ENCODE results near the gene AQP10.
"Not testable (repeated sequence)": the region's sequence is repeated elsewhere in the genome, so short reads cannot be mapped to it uniquely, and the experiment has no call there.

AQP10 gene

DNA sequence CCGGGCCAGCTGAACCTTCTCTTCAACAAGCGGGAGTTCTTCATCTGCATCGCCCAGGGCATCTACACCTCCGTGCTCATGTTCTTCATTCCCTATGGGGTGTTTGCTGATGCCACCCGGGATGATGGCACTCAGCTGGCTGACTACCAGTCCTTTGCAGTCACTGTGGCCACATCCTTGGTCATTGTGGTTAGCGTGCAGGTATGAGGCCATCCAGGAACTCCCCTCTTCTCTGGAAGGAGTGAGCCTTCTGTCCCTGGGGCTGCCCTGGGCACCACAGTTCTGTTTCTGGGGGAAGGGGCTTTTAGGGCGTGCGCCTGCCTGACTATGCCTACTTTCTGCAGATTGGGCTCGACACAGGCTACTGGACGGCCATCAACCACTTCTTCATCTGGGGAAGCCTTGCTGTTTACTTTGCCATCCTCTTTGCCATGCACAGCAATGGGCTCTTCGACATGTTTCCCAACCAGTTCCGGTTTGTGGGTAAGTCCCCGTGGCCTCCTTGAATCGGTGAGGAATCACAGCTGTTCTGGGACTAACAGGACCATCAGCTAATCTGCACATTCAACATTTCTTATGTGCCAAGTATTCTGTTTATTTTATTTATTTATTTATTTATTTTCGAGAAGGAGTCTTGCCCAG is 25.5 kb downstream of the AQP10 start:
- FAIRE-seq: no peak

DNA sequence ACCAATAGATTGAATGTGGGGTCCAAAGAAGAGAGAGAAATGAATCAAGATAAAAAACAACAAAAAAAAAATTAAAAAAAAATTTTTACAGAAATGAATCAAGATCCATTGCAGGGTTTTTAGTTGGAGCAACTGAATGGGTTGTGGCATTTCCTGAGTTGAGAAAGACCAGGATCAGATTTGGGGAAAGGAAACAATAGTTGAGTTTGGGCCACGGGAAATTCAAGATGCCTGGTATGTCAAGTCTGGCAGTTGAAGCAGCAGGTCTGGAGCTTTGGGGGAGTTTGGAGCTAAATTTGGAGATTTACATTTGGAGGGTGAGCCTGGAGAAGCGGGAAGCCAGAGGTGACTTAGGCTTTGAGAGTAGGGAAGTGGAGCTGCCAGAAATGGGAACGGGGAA is 27.1 kb downstream of the AQP10 start:
- no peak for FAIRE-seq

DNA sequence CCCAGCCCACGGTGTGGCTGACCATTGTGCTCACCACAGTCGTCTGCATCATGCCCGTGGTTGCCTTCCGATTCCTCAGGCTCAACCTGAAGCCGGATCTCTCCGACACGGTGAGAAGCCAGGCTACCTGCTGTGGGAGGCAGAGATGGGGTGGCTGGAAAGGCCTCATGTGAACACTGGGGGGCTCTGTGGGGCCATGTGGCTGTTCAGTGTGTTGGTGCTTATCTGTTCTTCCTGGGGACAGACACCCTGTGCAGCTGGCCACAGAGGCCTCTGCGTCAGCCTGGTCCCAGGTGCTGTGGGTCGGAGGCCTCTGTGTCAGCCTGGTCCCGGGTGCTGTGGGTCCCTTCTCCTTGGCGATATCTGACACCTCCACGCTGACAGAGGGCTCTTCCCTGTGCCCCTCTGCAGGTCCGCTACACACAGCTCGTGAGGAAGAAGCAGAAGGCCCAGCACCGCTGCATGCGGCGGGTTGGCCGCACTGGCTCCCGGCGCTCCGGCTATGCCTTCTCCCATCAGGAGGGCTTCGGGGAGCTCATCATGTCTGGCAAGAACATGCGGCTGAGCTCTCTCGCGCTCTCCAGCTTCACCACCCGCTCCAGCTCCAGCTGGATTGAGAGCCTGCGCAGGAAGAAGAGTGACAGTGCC is 27.7 kb downstream of the AQP10 start:
- no peak for FAIRE-seq

DNA sequence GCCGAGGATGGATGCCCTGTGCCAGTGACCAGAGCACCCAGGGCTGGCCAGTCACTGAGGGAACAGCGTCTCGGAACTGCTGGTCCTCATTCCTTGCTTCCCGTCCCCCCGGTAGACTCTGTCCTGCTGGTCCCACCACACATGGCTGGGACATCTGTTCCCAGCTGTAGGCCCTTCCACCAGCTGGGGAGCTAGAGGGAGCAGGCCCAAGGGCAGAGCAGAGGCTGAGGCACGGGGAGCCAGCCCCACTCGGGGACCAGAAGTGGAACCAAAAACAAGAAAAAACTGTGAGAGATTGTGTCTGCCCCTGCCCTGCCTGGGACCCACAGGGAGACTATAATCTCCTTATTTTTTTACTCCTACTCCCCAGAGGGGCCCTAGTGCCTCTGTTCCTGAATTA is 28.2 kb downstream of the AQP10 start:
- no peak for FAIRE-seq

DNA sequence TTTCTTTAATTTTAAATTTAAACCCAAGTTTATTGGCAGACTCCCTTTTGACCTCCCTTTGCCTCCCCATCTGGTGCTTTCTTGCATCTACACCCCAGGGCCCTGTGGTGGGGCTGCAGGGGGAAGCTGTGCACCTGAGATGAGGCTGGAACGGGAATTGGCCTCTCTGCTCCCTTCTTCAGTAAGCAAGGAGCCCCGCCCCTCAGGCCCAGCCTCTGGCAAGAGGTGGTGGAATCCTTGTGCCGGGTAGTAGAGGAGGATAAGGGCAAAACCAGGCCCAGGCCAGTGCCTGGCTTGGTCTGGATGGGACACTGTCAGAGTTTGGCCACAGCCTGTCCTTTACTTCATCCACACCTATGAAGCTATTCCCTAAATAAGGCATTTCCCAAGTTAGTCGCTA is 29.5 kb downstream of the AQP10 start:
- FAIRE-seq: no peak

DNA sequence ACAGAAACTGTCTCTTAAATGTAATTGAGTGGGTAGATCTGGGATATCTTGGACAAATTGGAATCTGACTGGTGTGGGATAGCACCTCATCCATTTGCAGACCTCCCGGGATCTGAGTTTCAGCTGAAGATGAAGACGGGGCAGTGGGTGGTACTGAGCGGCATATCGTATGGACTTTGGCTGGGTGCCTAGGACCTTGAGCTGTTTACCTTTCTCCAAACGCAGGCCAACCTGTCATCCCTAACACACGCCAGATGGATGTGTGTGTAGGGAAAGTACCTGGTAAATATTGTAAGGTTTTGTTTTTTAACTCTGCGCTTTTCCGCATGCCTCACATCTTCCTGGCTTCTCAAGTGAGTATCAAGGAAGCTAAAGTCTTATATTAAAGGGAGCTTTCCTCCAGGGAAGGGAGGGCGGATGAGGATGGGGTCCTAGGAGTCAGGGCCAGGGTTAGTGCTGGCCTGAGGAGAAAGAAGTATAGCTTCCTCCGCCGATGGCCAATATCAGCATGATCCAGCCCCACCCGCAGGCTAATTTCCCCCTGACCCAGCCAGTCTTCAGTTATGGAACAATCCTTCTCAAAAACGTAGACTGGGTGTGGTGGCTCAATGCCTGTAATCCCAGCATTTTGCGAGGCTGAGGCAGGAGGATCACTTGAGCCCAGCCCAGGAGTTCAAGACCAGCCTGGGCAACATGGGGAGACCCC is 30.6 kb downstream of the AQP10 start:
- FAIRE-seq: no peak

DNA sequence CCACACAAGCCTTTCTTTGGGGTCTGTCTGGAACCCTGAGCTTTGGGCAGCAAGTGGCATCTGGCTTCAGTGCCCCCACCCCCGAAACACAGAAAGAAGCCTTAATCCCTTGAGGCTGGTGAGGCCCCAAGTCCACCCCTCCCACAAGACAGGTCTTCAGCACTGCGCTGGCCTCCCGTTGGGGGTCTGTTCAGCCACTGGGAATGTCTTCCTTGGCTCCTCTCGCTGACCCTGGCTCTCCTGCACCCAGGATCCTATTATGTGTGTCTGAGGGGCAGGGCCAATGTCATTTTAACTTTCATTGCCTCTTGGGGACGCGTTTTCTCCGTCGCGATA is 31.3 kb downstream of the AQP10 start:
- FAIRE-seq: no peak

DNA sequence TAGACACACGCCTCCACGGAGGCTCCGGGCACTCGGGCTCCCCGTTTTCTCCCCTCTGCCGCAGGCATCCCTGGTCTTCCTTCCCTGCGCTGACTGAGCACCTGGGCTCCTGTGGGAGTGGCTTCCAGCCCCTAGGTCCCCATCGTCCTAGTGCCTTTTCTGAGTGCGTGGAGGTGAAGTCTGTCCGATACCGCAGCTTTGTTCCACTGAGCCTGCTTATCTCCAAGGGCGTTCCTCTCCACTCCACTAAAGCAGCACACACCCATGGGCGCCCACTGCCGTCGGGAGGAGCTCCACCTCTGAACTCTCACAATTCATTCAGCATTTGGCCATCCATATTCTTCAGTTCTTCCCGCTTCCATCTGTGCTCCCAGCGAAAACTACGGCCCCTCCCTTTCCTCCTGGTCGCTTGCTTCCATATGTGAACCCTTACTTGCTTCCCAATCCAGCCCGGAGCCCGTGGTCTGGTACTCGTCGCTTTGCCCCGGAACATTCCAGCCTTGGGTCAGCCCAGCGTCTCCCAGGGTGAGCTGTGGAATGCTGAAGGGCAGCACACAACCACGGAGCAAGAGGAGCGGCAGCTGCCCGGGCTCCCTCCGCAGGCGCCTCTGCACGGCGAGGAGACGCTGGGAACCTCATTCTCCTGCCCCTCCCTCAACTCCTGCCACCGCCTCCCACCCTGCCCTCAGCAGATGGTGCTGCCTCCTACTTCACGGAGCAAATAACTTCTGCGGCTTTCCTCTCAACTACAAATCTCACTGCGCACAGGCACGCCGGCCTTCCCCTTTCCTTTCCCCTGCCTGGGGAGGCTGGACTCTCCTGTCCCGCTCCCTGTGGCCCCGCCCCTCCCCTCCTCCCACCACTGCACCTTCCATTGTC is 31.9 kb downstream of the AQP10 start:
- no peak for FAIRE-seq

DNA sequence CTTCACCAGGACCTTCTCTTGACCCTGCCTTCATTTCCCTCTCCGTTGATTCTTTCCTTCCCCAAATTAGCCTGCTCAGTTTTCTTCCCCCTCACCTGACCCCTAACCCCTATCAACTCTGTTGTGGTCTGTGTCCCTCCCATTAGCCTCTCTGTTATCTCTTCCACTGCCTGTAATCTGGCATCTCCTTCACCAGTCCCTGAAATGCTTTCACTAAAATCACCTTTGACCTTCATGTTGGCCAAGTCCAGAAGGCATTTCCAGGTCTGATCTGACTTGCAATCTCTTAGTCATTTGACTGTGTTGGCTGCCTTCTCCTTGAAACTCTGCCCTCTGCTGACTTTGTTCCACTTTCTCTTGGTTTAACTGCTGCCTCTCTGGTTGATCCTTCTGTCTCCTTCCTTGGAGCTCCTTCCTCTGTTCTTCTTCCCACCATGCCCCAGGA is 32.6 kb downstream of the AQP10 start:
- FAIRE-seq: peak; percentile 30

DNA sequence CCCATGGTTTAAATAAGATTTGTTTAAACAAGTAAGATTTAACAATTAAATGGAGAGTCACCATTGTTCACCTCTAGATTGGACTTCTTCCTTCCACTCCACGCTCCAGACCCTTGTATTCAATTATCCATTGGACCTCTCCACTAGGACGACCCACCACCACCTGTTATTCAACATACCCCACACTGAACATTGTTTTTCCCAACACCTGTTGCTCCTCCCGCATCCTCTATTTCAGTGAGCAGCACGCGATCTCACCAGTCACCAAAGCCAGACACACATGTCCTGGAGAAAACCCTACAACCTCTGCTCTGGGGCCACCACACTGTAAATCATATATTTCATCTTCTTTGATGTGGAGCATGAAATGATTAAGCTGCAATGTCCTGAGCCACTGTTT is 33.1 kb downstream of the AQP10 start:
- FAIRE-seq: no peak

DNA sequence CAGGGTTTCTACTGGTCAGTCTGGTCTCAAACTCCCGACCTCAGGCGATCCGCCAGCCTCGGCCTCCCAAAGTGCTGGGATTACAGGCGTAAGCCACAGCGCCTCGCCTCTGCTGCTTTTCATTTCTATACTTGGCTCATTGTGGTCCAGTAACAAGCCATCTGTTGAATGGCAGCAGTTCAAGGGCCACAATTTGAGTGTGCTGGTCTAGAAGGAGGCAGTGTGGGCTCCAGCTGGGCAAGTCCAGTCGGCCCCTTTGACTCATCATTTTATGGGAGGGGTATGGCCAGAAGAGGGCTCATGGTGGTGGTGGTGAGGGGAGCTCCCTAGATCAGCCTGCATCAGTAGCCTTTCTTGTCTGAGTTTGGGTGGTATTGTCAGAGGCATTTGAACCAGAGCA is 37.6 kb downstream of the AQP10 start:
- FAIRE-seq: no peak

DNA sequence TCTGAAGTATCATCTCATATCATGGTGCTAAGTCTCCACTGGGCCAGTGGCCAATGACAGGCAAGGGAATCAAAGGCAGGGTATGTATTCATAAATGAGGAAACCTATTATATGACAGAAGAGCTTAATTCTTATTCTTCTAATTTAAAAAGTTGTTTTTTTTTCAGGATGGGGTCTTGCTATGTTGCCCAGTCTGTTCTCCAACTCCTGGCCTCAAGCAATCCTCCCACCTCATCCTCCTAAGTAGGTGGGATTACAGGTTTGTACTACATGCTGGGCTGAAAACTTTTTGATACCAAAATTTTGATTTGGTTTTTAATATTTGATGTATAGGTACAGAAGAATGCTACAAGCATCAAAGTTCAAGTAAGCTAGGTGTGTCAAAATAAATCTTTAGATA is 39.4 kb downstream of the AQP10 start:
- FAIRE-seq: no peak

DNA sequence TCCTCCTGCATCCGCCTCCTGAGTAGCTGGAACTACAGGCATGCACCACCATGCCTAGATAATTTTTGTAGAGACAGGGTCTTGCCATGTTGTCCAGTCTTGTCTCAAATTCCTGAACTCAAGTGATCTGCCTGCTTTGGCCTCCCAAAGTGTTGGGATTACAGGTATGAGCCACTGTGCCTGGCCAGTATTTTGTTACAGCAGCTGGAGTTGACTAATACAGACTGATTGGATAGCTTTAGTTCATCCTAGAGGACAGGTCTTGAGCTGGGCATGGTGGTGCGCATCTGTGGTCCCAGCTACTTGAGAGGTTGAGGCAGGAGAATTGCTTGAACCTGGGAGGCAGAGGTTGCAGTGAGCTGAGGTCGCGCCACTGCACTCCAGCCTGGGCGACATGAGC is 40.0 kb downstream of the AQP10 start:
- FAIRE-seq: not testable (repeated sequence)

DNA sequence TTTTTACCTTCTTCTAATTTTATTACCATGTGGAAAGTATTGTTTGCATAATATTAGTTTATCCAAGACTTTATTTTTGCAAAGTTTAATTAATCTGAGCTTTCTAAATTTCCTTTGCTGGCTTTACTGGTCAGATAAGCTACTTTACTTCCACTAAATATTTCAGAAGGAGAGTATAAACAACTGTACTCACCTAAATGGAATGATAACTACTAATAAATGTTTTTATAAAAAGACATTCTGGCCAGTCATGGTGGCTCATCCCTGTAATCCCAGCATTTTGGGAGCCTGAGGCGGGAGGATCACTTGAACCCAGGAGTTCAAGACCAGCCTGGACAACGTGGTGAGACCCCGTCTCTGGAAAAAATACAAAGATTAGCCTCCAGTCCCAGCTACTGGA is 40.5 kb downstream of the AQP10 start:
- FAIRE-seq: no peak

DNA sequence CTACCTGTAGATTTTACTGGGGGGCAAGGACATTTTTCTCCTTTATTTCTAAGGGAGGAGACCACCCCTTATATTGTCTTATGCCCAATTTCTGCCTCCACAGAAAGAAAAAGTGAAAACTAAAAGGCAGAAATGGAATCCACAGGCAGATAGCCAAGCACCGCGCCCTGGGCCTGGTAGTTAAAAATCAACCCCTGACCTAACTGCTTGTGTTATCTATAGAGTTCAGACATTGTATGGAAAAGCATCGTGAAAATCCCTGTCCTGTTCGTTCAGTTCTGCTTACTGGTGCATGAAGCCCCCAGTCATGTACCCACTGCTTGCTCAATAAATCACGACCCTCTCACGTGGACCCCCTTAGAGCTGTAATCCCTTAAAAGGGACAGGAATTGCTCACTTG is 50.5 kb downstream of the AQP10 start:
- FAIRE-seq: no peak

DNA sequence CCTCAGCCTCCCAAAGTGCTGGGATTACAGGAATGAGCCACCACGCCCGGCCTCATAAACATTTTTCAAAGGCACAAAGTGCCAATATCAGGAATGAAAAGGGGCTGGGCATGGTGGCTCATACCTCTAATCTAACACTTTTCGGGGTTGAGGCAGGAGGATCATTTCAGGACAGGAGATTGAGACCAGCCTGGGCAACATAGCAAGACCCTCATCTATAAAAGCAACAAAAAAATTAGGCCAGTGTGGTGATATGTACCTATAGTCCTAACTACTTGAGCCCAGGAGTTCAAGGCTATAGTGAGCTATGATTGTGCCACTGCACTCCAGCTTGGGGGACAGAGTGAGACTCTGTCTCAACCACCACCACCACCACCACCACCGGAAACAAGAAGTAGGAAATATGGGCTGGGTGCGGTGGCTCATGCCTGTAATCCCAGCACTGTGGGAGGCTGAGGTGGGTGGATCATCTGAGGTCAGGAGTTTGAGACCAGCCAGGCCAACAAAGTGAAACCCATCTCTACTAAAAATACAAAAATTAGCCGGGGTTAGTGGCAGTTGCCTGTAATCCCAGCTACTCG is 53.0 kb downstream of the AQP10 start:
- not testable (repeated sequence) for FAIRE-seq

Measured in G401.6 (cell line).